Transverse colon (tissue), 4 donors: ENCODE results near the gene GPR107.

Experiments used
- POLR2A ChIP-seq: fragments of 450-650 bp; IDR thresholded peaks from one replicate; pipeline ENCODE4 v1.6.1; 2016; ENCODE audit warnings: antibody characterized with exemption, mild to moderate bottlenecking, moderate library complexity
- POLR2AphosphoS5 ChIP-seq, 3 donors: sonication (generic); formaldehyde crosslinking; IDR thresholded peaks; one replicate each; pipeline ENCODE4 v1.6.1; 2016; ENCODE audit warnings: antibody characterized with exemption in 3 of 3
- TF ChIP-seq, protein P1 (sequence below), 5 experiments: fragments of 200-600 bp in 3 of 5; fragments of 450-650 bp in 2 of 5; sonication (generic) in 3 of 5; IDR thresholded peaks; 1 replicate in 2 of 5; 2 replicates in 3 of 5; pipeline ENCODE4 v1.5.1; 2016 to 2017; ENCODE audit warnings: antibody characterized with exemption in 5 of 5, inconsistent platforms in 3 of 5, mild to moderate bottlenecking in 2 of 5, moderate library complexity in 1 of 5

DNA sequence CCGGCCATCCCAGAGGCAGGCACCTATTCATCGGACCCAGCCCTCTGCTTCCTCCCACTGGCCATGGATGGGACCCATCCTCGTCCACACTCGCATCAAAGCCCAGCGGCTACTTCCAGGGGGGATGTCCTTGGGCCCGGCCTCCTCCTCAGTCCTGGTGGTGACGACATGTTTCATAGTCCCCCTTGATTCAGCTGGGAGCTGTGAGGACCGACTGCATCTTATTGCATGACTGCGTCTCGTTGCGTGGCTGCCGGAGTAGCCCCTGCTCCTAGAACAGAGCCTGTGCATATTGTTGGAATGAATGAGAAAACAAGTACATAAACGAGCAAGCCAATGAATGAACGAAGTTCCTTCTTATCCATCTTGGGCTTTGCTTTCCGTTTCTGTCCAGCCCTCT, 131.3 kb downstream of the GPR107 start:
- TF ChIP-seq POLR2AphosphoS5 (IDR thresholded peaks at IDR 0.05) (no peak), POLR2A (no peak)
- TF ChIP-seq, protein P1, sequence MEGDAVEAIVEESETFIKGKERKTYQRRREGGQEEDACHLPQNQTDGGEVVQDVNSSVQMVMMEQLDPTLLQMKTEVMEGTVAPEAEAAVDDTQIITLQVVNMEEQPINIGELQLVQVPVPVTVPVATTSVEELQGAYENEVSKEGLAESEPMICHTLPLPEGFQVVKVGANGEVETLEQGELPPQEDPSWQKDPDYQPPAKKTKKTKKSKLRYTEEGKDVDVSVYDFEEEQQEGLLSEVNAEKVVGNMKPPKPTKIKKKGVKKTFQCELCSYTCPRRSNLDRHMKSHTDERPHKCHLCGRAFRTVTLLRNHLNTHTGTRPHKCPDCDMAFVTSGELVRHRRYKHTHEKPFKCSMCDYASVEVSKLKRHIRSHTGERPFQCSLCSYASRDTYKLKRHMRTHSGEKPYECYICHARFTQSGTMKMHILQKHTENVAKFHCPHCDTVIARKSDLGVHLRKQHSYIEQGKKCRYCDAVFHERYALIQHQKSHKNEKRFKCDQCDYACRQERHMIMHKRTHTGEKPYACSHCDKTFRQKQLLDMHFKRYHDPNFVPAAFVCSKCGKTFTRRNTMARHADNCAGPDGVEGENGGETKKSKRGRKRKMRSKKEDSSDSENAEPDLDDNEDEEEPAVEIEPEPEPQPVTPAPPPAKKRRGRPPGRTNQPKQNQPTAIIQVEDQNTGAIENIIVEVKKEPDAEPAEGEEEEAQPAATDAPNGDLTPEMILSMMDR (IDR thresholded peaks at IDR 0.05), result no peak
